Measurements from ENCODE around the gene RSPO4. TPM values are rescaled to one million over a fixed set of nuclear protein-coding genes. Genes with fewer than 3 reads are reported as not detected.

Gene RSPO4
- total RNA-seq = not detected in 2 replicates
- long read RNA-seq = 0 reads

GRCh38 chr20:1001911-1002681, at the start of gene RSPO4:
RSPO4 (minus strand) TSS chr20:1002311; CDS start chr20:1002164, 147 bp downstream.
- Mint-ChIP-seq H3K27me3 (ENCODE audit: unreplicated experiment) (peaks cover 41% of the 10 kb centered on the region), H3K36me3 (ENCODE audit: unreplicated experiment) (no peaks in the 10 kb centered on the region), H3K27ac (ENCODE audit: unreplicated experiment) (no peak within 1 kb of the TSS), H3K4me1 (ENCODE audit: unreplicated experiment) (peaks cover 4% of the 10 kb centered on the region), H3K4me3 (ENCODE audit: unreplicated experiment) (no peak within 1 kb of the TSS), H3K9me3 (ENCODE audit: unreplicated experiment) (no peaks in the 10 kb centered on the region)
- TF ChIP-seq CTCF (IDR thresholded peaks at IDR 0.05) = no peak
- no peak for DNase-seq (ENCODE audit: extremely low spot score, unreplicated experiment)

- Mint-ChIP-seq H3K27me3 (ENCODE audit: unreplicated experiment) (no peaks in the 10 kb centered on the region), H3K9me3 (ENCODE audit: unreplicated experiment) (no peaks in the 10 kb centered on the region), H3K4me1 (ENCODE audit: unreplicated experiment) (no peaks in the 10 kb centered on the region), H3K27ac (ENCODE audit: unreplicated experiment) (no peak overlapping the region), H3K4me3 (ENCODE audit: unreplicated experiment) (no peak overlapping the region), H3K36me3 (ENCODE audit: unreplicated experiment) (no peaks in the 10 kb centered on the region)
- TF ChIP-seq CTCF (IDR thresholded peaks at IDR 0.05) = no peak
- DNase-seq (ENCODE audit: extremely low spot score, unreplicated experiment) = no peak
Observed at GRCh38 chr20:1050440-1050839, 48.3 kb upstream of the RSPO4 start.

- Mint-ChIP-seq H3K27me3 (ENCODE audit: unreplicated experiment) (no peaks in the 10 kb centered on the region), H3K4me3 (ENCODE audit: unreplicated experiment) (no peak overlapping the region), H3K36me3 (ENCODE audit: unreplicated experiment) (no peaks in the 10 kb centered on the region), H3K9me3 (ENCODE audit: unreplicated experiment) (no peaks in the 10 kb centered on the region), H3K27ac (ENCODE audit: unreplicated experiment) (no peak overlapping the region), H3K4me1 (ENCODE audit: unreplicated experiment) (no peaks in the 10 kb centered on the region)
- DNase-seq (ENCODE audit: extremely low spot score, unreplicated experiment) = no peak
- no peak for TF ChIP-seq CTCF (IDR thresholded peaks at IDR 0.05)
Observed at GRCh38 chr20:1045860-1046418, 43.8 kb upstream of the RSPO4 start.

GRCh38 chr20:1041845-1042390, 39.8 kb upstream of the RSPO4 start:
- Mint-ChIP-seq H3K4me1 (ENCODE audit: unreplicated experiment) (no peaks in the 10 kb centered on the region), H3K4me3 (ENCODE audit: unreplicated experiment) (no peak overlapping the region), H3K9me3 (ENCODE audit: unreplicated experiment) (no peaks in the 10 kb centered on the region), H3K27ac (ENCODE audit: unreplicated experiment) (no peak overlapping the region), H3K27me3 (ENCODE audit: unreplicated experiment) (no peaks in the 10 kb centered on the region), H3K36me3 (ENCODE audit: unreplicated experiment) (no peaks in the 10 kb centered on the region)
- no peak for TF ChIP-seq CTCF (IDR thresholded peaks at IDR 0.05)
- DNase-seq (ENCODE audit: extremely low spot score, unreplicated experiment) = no peak

GRCh38 chr20:1038205-1038604, 36.1 kb upstream of the RSPO4 start:
- Mint-ChIP-seq H3K4me3 (ENCODE audit: unreplicated experiment) (no peak overlapping the region), H3K9me3 (ENCODE audit: unreplicated experiment) (no peaks in the 10 kb centered on the region), H3K36me3 (ENCODE audit: unreplicated experiment) (no peaks in the 10 kb centered on the region), H3K27ac (ENCODE audit: unreplicated experiment) (no peak overlapping the region), H3K27me3 (ENCODE audit: unreplicated experiment) (no peaks in the 10 kb centered on the region), H3K4me1 (ENCODE audit: unreplicated experiment) (no peaks in the 10 kb centered on the region)
- no peak for TF ChIP-seq CTCF (IDR thresholded peaks at IDR 0.05)
- no peak for DNase-seq (ENCODE audit: extremely low spot score, unreplicated experiment)

Measured in osteocyte (in vitro differentiated cells).